C4-2B (cell line): ENCODE data around the gene ZNF560.

Source experiments
- H3K27ac ChIP-seq: fragments of 450-650 bp; 2 replicates; pipeline ENCODE4 v1.5.1; 2017
- CTCF ChIP-seq: fragments of 450-650 bp; conservative IDR thresholded peaks from 2 replicates; pipeline ENCODE4 v1.5.1; 2017; ENCODE audit warnings: mild to moderate bottlenecking
- ZFX ChIP-seq: fragments of 450-650 bp; IDR thresholded peaks from 2 replicates; pipeline ENCODE4 v1.6.1; 2017

Gene ZNF560

GRCh38 chr19:9435279-9436268 is 62.8 kb downstream of the ZNF560 start, which contains the start of gene ZNF266:
Gene ZNF266, minus strand, starts transcription at chr19:9435573. Its CDS starts 15,484 bp downstream, at chr19:9420089.
- TF ChIP-seq CTCF (peak; percentile 68), ZFX (peak; percentile 74)
- H3K27ac ChIP-seq = peak within 1 kb of the TSS; percentile 81

- TF ChIP-seq CTCF (peak; percentile 63), ZFX (no peak)
- no peak overlapping the region for H3K27ac ChIP-seq
Measured at GRCh38 chr19:9431475-9431874, 66.9 kb downstream of the ZNF560 start.

- no peak overlapping the region for H3K27ac ChIP-seq
- TF ChIP-seq CTCF (no peak), ZFX (no peak)
Measured at GRCh38 chr19:9430444-9430843, 68.0 kb downstream of the ZNF560 start.

GRCh38 chr19:9427941-9428340 is 70.5 kb downstream of the ZNF560 start:
- no peak for TF ChIP-seq ZFX
- TF ChIP-seq CTCF = no peak
- H3K27ac ChIP-seq = no peak overlapping the region
